ENCODE results near the gene CDK5RAP2.

CDK5RAP2 gene

GRCh38 chr9:120388003-120388855 is 191.7 kb downstream of the CDK5RAP2 start:
- DNase-seq (ENCODE audit: low read depth in 1 of 2, low spot score in 1 of 2): no peak
- H3K4me3 ChIP-seq (replicated peaks; ENCODE audit: insufficient read depth, low read length): no peak overlapping the region
- no peak for TF ChIP-seq SPI1 (IDR thresholded peaks at IDR 0.05; ENCODE audit: borderline replicate concordance, low read depth)
- TF ChIP-seq REST (IDR thresholded peaks at IDR 0.05; ENCODE audit: insufficient replicate concordance, low read depth): no peak
- TF ChIP-seq POLR2AphosphoS5 (IDR thresholded peaks at IDR 0.05; ENCODE audit: low read depth): no peak
- no peak for TF ChIP-seq CTCF (IDR thresholded peaks at IDR 0.05; ENCODE audit: insufficient read depth, low read length)
- no peak for TF ChIP-seq GABPA (IDR thresholded peaks at IDR 0.05; ENCODE audit: low read depth)
- no peaks in the 10 kb centered on the region for H3K27me3 ChIP-seq (ENCODE audit: insufficient read depth, poor library complexity, severe bottlenecking)
- H3K27ac ChIP-seq (replicated peaks): no peak overlapping the region

GRCh38 chr9:120387257-120388002 is 192.5 kb downstream of the CDK5RAP2 start:
- Histone ChIP-seq H3K27me3 (ENCODE audit: insufficient read depth, poor library complexity, severe bottlenecking) (no peaks in the 10 kb centered on the region), H3K4me3 (replicated peaks; ENCODE audit: insufficient read depth, low read length) (no peak overlapping the region), H3K27ac (replicated peaks) (no peak overlapping the region)
- peak in 1 of 2 experiments; percentile 10 for DNase-seq (ENCODE audit: low read depth in 1 of 2, low spot score in 1 of 2)
- TF ChIP-seq CTCF (IDR thresholded peaks at IDR 0.05; ENCODE audit: insufficient read depth, low read length) (no peak), SPI1 (IDR thresholded peaks at IDR 0.05; ENCODE audit: borderline replicate concordance, low read depth) (no peak), GABPA (IDR thresholded peaks at IDR 0.05; ENCODE audit: low read depth) (no peak), REST (IDR thresholded peaks at IDR 0.05; ENCODE audit: insufficient replicate concordance, low read depth) (no peak), POLR2AphosphoS5 (IDR thresholded peaks at IDR 0.05; ENCODE audit: low read depth) (no peak)

- Histone ChIP-seq H3K27me3 (ENCODE audit: insufficient read depth, poor library complexity, severe bottlenecking) (no peaks in the 10 kb centered on the region), H3K27ac (replicated peaks) (no peak overlapping the region), H3K4me3 (replicated peaks; ENCODE audit: insufficient read depth, low read length) (no peak overlapping the region)
- DNase-seq (ENCODE audit: low read depth in 1 of 2, low spot score in 1 of 2): no peak
- TF ChIP-seq GABPA (IDR thresholded peaks at IDR 0.05; ENCODE audit: low read depth) (no peak), POLR2AphosphoS5 (IDR thresholded peaks at IDR 0.05; ENCODE audit: low read depth) (no peak), SPI1 (IDR thresholded peaks at IDR 0.05; ENCODE audit: borderline replicate concordance, low read depth) (no peak), REST (IDR thresholded peaks at IDR 0.05; ENCODE audit: insufficient replicate concordance, low read depth) (no peak), CTCF (IDR thresholded peaks at IDR 0.05; ENCODE audit: insufficient read depth, low read length) (no peak)
Observed at GRCh38 chr9:120386390-120387131, 193.4 kb downstream of the CDK5RAP2 start.
